WTC11 (cell line): Measurements from ENCODE around the gene PRDM2. TPM values are rescaled to one million over a fixed set of nuclear protein-coding genes. Genes with fewer than 3 reads are reported as not detected.

ENCODE experiments used
- ATAC-seq: fragments of 200-7000 bp; cut with Tn5 transposase; 2 replicates; pipeline ENCODE4 v1.10.0; 2021; ENCODE audit warnings: mild to moderate bottlenecking, moderate library complexity
- CTCF ChIA-PET: fragments of 300-600 bp; sonication (Branson Sonifier 250); formaldehyde crosslinking; loops from one replicate; lab custom pipeline; 2021; ENCODE audit warnings: antibody characterized with exemption; lab: Charles Lee
- POLR2A ChIA-PET: fragments of 350-600 bp; sonication (Branson Sonifier 250); formaldehyde crosslinking; loops from one replicate; lab custom pipeline; 2021; ENCODE audit warnings: antibody characterized with exemption; lab: Charles Lee
- DNase-seq: peaks from one replicate; pipeline ENCODE4 v3.0.0; 2021; ENCODE audit warnings: low spot score
- H3K27ac Mint-ChIP-seq: 2 replicates; pipeline ENCODE4 v1.8.0; 2021; ENCODE audit warnings: mixed read lengths
- H3K27me3 Mint-ChIP-seq: 2 replicates; pipeline ENCODE4 v1.8.0; 2021; ENCODE audit warnings: low read depth, mild to moderate bottlenecking, moderate library complexity, mixed read lengths
- H3K36me3 Mint-ChIP-seq: 2 replicates; pipeline ENCODE4 v1.8.0; 2021; ENCODE audit warnings: mixed read lengths
- H3K4me1 Mint-ChIP-seq: 2 replicates; pipeline ENCODE4 v1.8.0; 2022; ENCODE audit warnings: mixed read lengths
- H3K4me3 Mint-ChIP-seq: 2 replicates; pipeline ENCODE4 v1.8.0; 2021; ENCODE audit warnings: mild to moderate bottlenecking, moderate library complexity, mixed read lengths
- H3K9me3 Mint-ChIP-seq: 2 replicates; pipeline ENCODE4 v1.8.0; 2021; ENCODE audit warnings: mixed read lengths
- FOXP4 ChIP-seq: sonication (generic); formaldehyde crosslinking; IDR thresholded peaks from 2 replicates; pipeline ENCODE4 v1.8.0; 2022; ENCODE audit warnings: mild to moderate bottlenecking, missing genetic modification reagents
- KAT7 ChIP-seq: sonication (generic); formaldehyde crosslinking; IDR thresholded peaks from 2 replicates; pipeline ENCODE4 v1.8.1; 2023; ENCODE audit warnings: missing genetic modification reagents, mild to moderate bottlenecking, borderline replicate concordance
- MYBL2 ChIP-seq: sonication (generic); formaldehyde crosslinking; IDR thresholded peaks from 2 replicates; pipeline ENCODE4 v1.8.1; 2023; ENCODE audit warnings: mild to moderate bottlenecking, moderate library complexity, missing genetic modification reagents
- NR3C1 ChIP-seq: sonication (generic); formaldehyde crosslinking; conservative IDR thresholded peaks from 2 replicates; pipeline ENCODE4 v1.8.1; 2023; ENCODE audit warnings: low read depth, mild to moderate bottlenecking, missing genetic modification reagents
- RELA ChIP-seq: sonication (generic); formaldehyde crosslinking; IDR thresholded peaks from 2 replicates; pipeline ENCODE4 v1.8.1; 2022; ENCODE audit warnings: missing genetic modification reagents, mild to moderate bottlenecking, borderline replicate concordance
- SOX15 ChIP-seq: fragments of 250-450 bp; sonication (Bioruptor Pico); IDR thresholded peaks from 2 replicates; pipeline ENCODE4 v1.9.0; 2021; ENCODE audit warnings: mild to moderate bottlenecking
- ZNF232 ChIP-seq: sonication (generic); formaldehyde crosslinking; IDR thresholded peaks from 2 replicates; pipeline ENCODE4 v1.8.0; 2022; ENCODE audit warnings: mild to moderate bottlenecking, missing genetic modification reagents
- total RNA-seq: library from RNA; stranded (reverse); gene quantifications from 3 replicates; pipeline ENCODE4 v1.2.3, GENCODE V29; 2021
- TF ChIP-seq, protein P1 (sequence below): sonication (generic); formaldehyde crosslinking; IDR thresholded peaks from 2 replicates; pipeline ENCODE4 v1.8.0; 2022; ENCODE audit warnings: mild to moderate bottlenecking, missing genetic modification reagents
- TF ChIP-seq, protein P2 (sequence below): sonication (generic); formaldehyde crosslinking; IDR thresholded peaks from 2 replicates; pipeline ENCODE4 v1.8.1; 2023; ENCODE audit warnings: mild to moderate bottlenecking, moderate library complexity, missing genetic modification reagents
- TF ChIP-seq, protein P3 (sequence below): sonication (generic); formaldehyde crosslinking; IDR thresholded peaks from 2 replicates; pipeline ENCODE4 v1.8.1; 2022; ENCODE audit warnings: mild to moderate bottlenecking, moderate library complexity, missing genetic modification reagents
- TF ChIP-seq, protein P4 (sequence below): sonication (generic); formaldehyde crosslinking; IDR thresholded peaks from 2 replicates; pipeline ENCODE4 v1.8.1; 2022; ENCODE audit warnings: low read depth, mild to moderate bottlenecking, moderate library complexity, missing genetic modification reagents, borderline replicate concordance
- TF ChIP-seq, protein P5 (sequence below): fragments of 250-450 bp; sonication (Bioruptor Pico); IDR thresholded peaks from 2 replicates; pipeline ENCODE4 v1.9.0; 2021; ENCODE audit warnings: moderate library complexity, mild to moderate bottlenecking, inconsistent platforms, borderline replicate concordance
- TF ChIP-seq, protein P6 (sequence below): sonication (generic); formaldehyde crosslinking; conservative IDR thresholded peaks from 2 replicates; pipeline ENCODE4 v1.8.1; 2023; ENCODE audit warnings: mild to moderate bottlenecking, low read depth, missing genetic modification reagents, moderate library complexity
- TF ChIP-seq, protein P7 (sequence below): sonication (generic); formaldehyde crosslinking; IDR thresholded peaks from 2 replicates; pipeline ENCODE4 v1.8.1; 2023; ENCODE audit warnings: mild to moderate bottlenecking, missing genetic modification reagents, moderate library complexity

The PRDM2 gene
- total RNA-seq, 1 experiment from 2014 or later: 25.0 TPM

DNA sequence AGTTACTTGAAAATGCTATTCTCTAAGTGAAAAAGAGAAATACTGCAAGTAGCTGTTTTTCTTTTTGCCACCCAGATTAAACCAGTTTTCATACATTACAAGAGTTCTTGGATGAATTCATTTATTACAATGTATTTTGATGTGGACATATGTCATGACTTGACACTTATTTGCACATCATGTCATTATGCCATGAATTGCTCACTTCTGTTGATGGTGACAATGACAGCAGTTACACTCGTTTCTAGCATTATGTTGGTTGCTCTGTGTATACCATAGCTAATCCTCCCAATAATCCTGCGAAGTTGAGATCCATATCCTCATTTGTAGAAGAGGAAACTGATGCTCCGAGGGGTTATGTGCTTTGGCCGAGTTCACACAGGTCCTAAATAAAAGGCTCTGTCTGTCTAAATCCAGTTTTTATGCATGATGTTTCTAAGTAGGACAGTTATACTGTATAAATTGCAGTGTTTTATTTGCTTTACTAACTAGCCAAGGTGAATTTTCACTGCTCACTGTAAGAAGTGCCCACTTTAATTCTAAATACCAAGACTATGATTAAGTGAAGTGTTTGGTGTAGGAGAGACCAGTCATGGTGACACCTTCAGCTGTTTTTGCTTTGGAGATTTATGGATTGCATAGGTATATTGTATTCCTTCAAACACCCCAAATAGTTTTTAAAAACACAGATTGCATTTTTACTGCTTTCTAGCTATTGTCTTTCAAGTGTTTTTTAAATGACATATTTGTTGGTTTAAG lies 56.7 kb downstream of the PRDM2 start (continued):
- TF ChIP-seq FOXP4 (CRISPR knock-in tag): no peak
- TF ChIP-seq RELA (CRISPR knock-in tag): no peak
- TF ChIP-seq MYBL2 (CRISPR knock-in tag): no peak
- no peak for TF ChIP-seq NR3C1 (CRISPR knock-in tag)
- TF ChIP-seq, protein P1, sequence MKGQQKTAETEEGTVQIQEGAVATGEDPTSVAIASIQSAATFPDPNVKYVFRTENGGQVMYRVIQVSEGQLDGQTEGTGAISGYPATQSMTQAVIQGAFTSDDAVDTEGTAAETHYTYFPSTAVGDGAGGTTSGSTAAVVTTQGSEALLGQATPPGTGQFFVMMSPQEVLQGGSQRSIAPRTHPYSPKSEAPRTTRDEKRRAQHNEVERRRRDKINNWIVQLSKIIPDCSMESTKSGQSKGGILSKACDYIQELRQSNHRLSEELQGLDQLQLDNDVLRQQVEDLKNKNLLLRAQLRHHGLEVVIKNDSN (CRISPR knock-in tag): no peak
- TF ChIP-seq, protein P2, sequence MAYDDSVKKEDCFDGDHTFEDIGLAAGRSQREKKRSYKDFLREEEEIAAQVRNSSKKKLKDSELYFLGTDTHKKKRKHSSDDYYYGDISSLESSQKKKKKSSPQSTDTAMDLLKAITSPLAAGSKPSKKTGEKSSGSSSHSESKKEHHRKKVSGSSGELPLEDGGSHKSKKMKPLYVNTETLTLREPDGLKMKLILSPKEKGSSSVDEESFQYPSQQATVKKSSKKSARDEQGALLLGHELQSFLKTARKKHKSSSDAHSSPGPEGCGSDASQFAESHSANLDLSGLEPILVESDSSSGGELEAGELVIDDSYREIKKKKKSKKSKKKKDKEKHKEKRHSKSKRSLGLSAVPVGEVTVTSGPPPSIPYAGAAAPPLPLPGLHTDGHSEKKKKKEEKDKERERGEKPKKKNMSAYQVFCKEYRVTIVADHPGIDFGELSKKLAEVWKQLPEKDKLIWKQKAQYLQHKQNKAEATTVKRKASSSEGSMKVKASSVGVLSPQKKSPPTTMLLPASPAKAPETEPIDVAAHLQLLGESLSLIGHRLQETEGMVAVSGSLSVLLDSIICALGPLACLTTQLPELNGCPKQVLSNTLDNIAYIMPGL (CRISPR knock-in tag): no peak

DNA sequence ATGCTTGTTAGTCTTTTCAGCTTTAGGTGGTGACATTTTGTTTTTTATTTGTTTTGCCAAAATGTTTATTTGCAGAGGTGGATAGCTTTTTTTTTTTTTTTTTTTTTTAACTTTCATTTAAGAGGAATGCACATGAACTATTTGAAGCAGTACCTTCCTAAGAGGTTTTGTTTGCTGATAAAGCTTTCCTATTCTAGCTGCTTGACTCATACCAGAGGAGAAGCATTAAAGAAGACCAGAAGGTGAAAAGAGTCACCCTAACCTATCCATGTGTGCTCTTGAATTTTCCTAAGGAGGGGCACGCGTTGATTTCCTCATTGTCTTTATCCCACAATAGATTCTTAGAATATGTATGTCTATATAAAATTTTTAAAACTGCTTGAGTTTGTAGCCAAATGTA lies 57.7 kb downstream of the PRDM2 start:
- CTCF ChIA-PET: interaction anchor here (0.7 to 1.4 kb wide), 2 partner anchors 51 to 71 kb away, joined by 3 to 8 read pairs; no protein-coding TSS in a partner anchor
- Mint-ChIP-seq H3K27ac (no peak overlapping the region), H3K36me3 (no peaks in the 10 kb centered on the region), H3K4me1 (peaks cover 47% of the 10 kb centered on the region), H3K27me3 (no peaks in the 10 kb centered on the region), H3K4me3 (no peak overlapping the region), H3K9me3 (no peaks in the 10 kb centered on the region)
- ATAC-seq (no peak), DNase-seq (no peak)
- TF ChIP-seq ZNF232 (CRISPR knock-in tag) (no peak), KAT7 (CRISPR knock-in tag) (no peak), SOX15 (CRISPR knock-in tag) (no peak), MYBL2 (CRISPR knock-in tag) (no peak)
- TF ChIP-seq, protein P3, sequence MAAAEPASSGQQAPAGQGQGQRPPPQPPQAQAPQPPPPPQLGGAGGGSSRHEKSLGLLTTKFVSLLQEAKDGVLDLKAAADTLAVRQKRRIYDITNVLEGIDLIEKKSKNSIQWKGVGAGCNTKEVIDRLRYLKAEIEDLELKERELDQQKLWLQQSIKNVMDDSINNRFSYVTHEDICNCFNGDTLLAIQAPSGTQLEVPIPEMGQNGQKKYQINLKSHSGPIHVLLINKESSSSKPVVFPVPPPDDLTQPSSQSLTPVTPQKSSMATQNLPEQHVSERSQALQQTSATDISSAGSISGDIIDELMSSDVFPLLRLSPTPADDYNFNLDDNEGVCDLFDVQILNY (CRISPR knock-in tag): no peak
- TF ChIP-seq, protein P4, sequence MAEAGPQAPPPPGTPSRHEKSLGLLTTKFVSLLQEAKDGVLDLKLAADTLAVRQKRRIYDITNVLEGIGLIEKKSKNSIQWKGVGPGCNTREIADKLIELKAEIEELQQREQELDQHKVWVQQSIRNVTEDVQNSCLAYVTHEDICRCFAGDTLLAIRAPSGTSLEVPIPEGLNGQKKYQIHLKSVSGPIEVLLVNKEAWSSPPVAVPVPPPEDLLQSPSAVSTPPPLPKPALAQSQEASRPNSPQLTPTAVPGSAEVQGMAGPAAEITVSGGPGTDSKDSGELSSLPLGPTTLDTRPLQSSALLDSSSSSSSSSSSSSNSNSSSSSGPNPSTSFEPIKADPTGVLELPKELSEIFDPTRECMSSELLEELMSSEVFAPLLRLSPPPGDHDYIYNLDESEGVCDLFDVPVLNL (CRISPR knock-in tag): no peak
- TF ChIP-seq, protein P5, sequence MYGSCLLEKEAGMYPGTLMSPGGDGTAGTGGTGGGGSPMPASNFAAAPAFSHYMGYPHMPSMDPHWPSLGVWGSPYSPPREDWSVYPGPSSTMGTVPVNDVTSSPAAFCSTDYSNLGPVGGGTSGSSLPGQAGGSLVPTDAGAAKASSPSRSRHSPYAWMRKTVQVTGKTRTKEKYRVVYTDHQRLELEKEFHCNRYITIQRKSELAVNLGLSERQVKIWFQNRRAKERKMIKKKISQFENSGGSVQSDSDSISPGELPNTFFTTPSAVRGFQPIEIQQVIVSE (CRISPR knock-in tag): no peak
- TF ChIP-seq, protein P6, sequence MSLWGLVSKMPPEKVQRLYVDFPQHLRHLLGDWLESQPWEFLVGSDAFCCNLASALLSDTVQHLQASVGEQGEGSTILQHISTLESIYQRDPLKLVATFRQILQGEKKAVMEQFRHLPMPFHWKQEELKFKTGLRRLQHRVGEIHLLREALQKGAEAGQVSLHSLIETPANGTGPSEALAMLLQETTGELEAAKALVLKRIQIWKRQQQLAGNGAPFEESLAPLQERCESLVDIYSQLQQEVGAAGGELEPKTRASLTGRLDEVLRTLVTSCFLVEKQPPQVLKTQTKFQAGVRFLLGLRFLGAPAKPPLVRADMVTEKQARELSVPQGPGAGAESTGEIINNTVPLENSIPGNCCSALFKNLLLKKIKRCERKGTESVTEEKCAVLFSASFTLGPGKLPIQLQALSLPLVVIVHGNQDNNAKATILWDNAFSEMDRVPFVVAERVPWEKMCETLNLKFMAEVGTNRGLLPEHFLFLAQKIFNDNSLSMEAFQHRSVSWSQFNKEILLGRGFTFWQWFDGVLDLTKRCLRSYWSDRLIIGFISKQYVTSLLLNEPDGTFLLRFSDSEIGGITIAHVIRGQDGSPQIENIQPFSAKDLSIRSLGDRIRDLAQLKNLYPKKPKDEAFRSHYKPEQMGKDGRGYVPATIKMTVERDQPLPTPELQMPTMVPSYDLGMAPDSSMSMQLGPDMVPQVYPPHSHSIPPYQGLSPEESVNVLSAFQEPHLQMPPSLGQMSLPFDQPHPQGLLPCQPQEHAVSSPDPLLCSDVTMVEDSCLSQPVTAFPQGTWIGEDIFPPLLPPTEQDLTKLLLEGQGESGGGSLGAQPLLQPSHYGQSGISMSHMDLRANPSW (CRISPR knock-in tag): no peak
- TF ChIP-seq, protein P7, sequence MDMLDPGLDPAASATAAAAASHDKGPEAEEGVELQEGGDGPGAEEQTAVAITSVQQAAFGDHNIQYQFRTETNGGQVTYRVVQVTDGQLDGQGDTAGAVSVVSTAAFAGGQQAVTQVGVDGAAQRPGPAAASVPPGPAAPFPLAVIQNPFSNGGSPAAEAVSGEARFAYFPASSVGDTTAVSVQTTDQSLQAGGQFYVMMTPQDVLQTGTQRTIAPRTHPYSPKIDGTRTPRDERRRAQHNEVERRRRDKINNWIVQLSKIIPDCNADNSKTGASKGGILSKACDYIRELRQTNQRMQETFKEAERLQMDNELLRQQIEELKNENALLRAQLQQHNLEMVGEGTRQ: no peak
- POLR2A ChIA-PET: interaction anchor here (0.6 to 1.2 kb wide), 2 partner anchors 9 to 23 kb away, joined by 5 to 7 read pairs; no protein-coding TSS in a partner anchor
